SU-DHL-6 (cell line): Measurements from ENCODE around the gene NTPCR.

Source experiments
- EZH2phosphoT487 ChIP-seq: fragments of 200-600 bp; sonication (generic), shearing (Covaris generic); conservative IDR thresholded peaks from 2 replicates; pipeline ENCODE4 v1.6.1; 2018; ENCODE audit warnings: mild to moderate bottlenecking, antibody characterized with exemption, low read length, moderate library complexity, mixed read lengths
- TF ChIP-seq, protein P1 (sequence below): fragments of 200-600 bp; sonication (generic); IDR thresholded peaks from one replicate; pipeline ENCODE4 v1.5.1; 2017; ENCODE audit warnings: antibody characterized with exemption, mild to moderate bottlenecking, low read length, moderate library complexity; ENCODE audit not compliant: insufficient read depth, poor library complexity, severe bottlenecking

GRCh38 chr1:232956081-232956480 is 5.7 kb downstream of the NTPCR start:
- TF ChIP-seq, protein P1, sequence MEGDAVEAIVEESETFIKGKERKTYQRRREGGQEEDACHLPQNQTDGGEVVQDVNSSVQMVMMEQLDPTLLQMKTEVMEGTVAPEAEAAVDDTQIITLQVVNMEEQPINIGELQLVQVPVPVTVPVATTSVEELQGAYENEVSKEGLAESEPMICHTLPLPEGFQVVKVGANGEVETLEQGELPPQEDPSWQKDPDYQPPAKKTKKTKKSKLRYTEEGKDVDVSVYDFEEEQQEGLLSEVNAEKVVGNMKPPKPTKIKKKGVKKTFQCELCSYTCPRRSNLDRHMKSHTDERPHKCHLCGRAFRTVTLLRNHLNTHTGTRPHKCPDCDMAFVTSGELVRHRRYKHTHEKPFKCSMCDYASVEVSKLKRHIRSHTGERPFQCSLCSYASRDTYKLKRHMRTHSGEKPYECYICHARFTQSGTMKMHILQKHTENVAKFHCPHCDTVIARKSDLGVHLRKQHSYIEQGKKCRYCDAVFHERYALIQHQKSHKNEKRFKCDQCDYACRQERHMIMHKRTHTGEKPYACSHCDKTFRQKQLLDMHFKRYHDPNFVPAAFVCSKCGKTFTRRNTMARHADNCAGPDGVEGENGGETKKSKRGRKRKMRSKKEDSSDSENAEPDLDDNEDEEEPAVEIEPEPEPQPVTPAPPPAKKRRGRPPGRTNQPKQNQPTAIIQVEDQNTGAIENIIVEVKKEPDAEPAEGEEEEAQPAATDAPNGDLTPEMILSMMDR = no peak
- no peak for TF ChIP-seq EZH2phosphoT487
